Epithelial cell of proximal tubule (primary cell): ENCODE data around the gene AMOT. TPM values are rescaled to one million over a fixed set of nuclear protein-coding genes. Genes with fewer than 3 reads are reported as not detected.

Experiments used
- DNase-seq: peaks from one replicate; pipeline ENCODE4 v3.0.0-alpha.2; 2011; ENCODE audit warnings: low read depth
- H3K4me3 ChIP-seq: 2 replicates; pipeline ENCODE4 v1.5.1; 2011; ENCODE audit warnings: low read depth, mild to moderate bottlenecking, low read length
- CTCF ChIP-seq: conservative IDR thresholded peaks from 2 replicates; pipeline ENCODE4 v1.5.1; 2012; ENCODE audit warnings: low read depth, mild to moderate bottlenecking, low read length
- total RNA-seq: library from RNA; depleted of rRNA; stranded (reverse); fragments of >200 nt; gene quantifications from 2 replicates; pipeline ENCODE4 v1.2.3, GENCODE V29; 2015

The AMOT gene
- total RNA-seq, 1 donor from 2014 or later, result 13.7 TPM

GRCh38 chrX:112786076-112786475 is 54.6 kb downstream of the AMOT start:
- TF ChIP-seq CTCF, result no peak
- H3K4me3 ChIP-seq, result no peak overlapping the region
- DNase-seq, result no peak

GRCh38 chrX:112785344-112785743 is 55.3 kb downstream of the AMOT start:
- TF ChIP-seq CTCF, result no peak
- DNase-seq, result no peak

GRCh38 chrX:112784692-112785091 is 55.9 kb downstream of the AMOT start:
- H3K4me3 ChIP-seq, result no peak overlapping the region
- DNase-seq, result no peak
- TF ChIP-seq CTCF, result no peak

More at GRCh38 chrX:112785344-112785743, 55.3 kb downstream of the AMOT start:
- no peak overlapping the region for H3K4me3 ChIP-seq

GRCh38 chrX:112779139-112779538 is 61.5 kb downstream of the AMOT start:
- no peak overlapping the region for H3K4me3 ChIP-seq
- no peak for TF ChIP-seq CTCF
- no peak for DNase-seq

GRCh38 chrX:112774651-112775293 is 65.9 kb downstream of the AMOT start:
- no peak for DNase-seq
- no peak overlapping the region for H3K4me3 ChIP-seq
- TF ChIP-seq CTCF, result no peak

- no peak overlapping the region for H3K4me3 ChIP-seq
- no peak for DNase-seq
- TF ChIP-seq CTCF, result no peak
Measured at GRCh38 chrX:112774142-112774541, 66.5 kb downstream of the AMOT start.

- no peak for DNase-seq
- no peak overlapping the region for H3K4me3 ChIP-seq
- TF ChIP-seq CTCF, result no peak
Measured at GRCh38 chrX:112769034-112769433, 71.6 kb downstream of the AMOT start.
